Endothelial cell of umbilical vein (primary cell): ENCODE measurements around the gene ZFHX2. TPM values are rescaled to one million over a fixed set of nuclear protein-coding genes. Genes with fewer than 3 reads are reported as not detected.

Experiments used
- BruUV-seq: library from RNA; stranded (reverse); fragments of 400-500 nt; replicated peaks from 2 replicates; lab custom pipeline; 2021; lab: Mats Ljungman, UMichigan
- CTCF ChIA-PET: fragments of 300-600, 350-600 bp; sonication (Branson Sonifier 250); formaldehyde crosslinking; loops from one replicate; lab custom pipeline; 2021; ENCODE audit warnings: antibody characterized with exemption, inconsistent platforms; lab: Charles Lee
- POLR2A ChIA-PET: fragments of 300-600, 350-600 bp; sonication (Branson Sonifier 250); formaldehyde crosslinking; loops from one replicate; lab custom pipeline; 2021; ENCODE audit warnings: antibody characterized with exemption, inconsistent platforms; lab: Charles Lee
- DNase-seq: peaks from one replicate; pipeline ENCODE4 v3.0.0-alpha.2; 2011; ENCODE audit warnings: low read depth, low spot score
- FAIRE-seq: peaks from 2 replicates; lab custom pipeline; 2011; peaks lifted over from hg19 to GRCh38; lab: Jason Lieb, UNC
- H2AFZ ChIP-seq: 2 replicates; pipeline ENCODE4 v1.6.0; 2012; ENCODE audit warnings: low read depth, low read length, control low read depth, inconsistent platforms
- H3K27ac ChIP-seq: 2 replicates; pipeline ENCODE4 v1.5.1; 2011; ENCODE audit warnings: low read depth, mild to moderate bottlenecking, control low read depth, low read length, moderate library complexity; ENCODE audit not compliant: insufficient read depth
- H3K27me3 ChIP-seq, 2 experiments: 2 replicates each; pipeline versions ENCODE4 v1.6.0 to v1.6.1; 2011; ENCODE audit warnings: low read length in 2 of 2, mixed read lengths in 1 of 2; ENCODE audit not compliant: control insufficient read depth in 2 of 2, insufficient read depth in 2 of 2
- H3K36me3 ChIP-seq, 2 experiments: 2 replicates in 1 of 2; 3 replicates in 1 of 2; pipeline ENCODE4 v1.5.1; 2011; ENCODE audit warnings: low read length in 2 of 2, mild to moderate bottlenecking in 1 of 2, moderate library complexity in 1 of 2; ENCODE audit not compliant: control insufficient read depth in 2 of 2, insufficient read depth in 2 of 2; ENCODE audit errors: extremely low read depth in 1 of 2
- H3K4me1 ChIP-seq: 3 replicates; pipeline ENCODE4 v1.5.1; 2011; ENCODE audit warnings: mild to moderate bottlenecking, low read length; ENCODE audit not compliant: control insufficient read depth, insufficient read depth; ENCODE audit errors: extremely low read depth
- H3K4me2 ChIP-seq: 2 replicates; pipeline ENCODE4 v1.6.1; 2011; ENCODE audit warnings: low read length, control low read depth, mixed read lengths; ENCODE audit not compliant: insufficient read depth
- H3K4me3 ChIP-seq, 3 experiments: fragments of 200-600 bp in 1 of 3; sonication (generic), shearing (Covaris generic) in 1 of 3; replicated peaks in 1 of 3; 2 replicates each; pipeline ENCODE4 v1.5.1; 2011 to 2016; ENCODE audit warnings: control low read depth in 3 of 3, low read length in 3 of 3, mild to moderate bottlenecking in 2 of 3, inconsistent platforms in 1 of 3, low read depth in 1 of 3, moderate library complexity in 1 of 3; ENCODE audit not compliant: insufficient read depth in 1 of 3
- H3K79me2 ChIP-seq: 2 replicates; pipeline ENCODE4 v1.6.0; 2012; ENCODE audit warnings: low read length, inconsistent platforms; ENCODE audit not compliant: control insufficient read depth, insufficient read depth
- H3K9ac ChIP-seq: replicated peaks from 2 replicates; pipeline ENCODE3; 2011; ENCODE audit warnings: low read length, control low read depth; ENCODE audit not compliant: insufficient read depth; ENCODE audit errors: extremely low read depth
- H3K9me1 ChIP-seq: replicated peaks from 3 replicates; pipeline ENCODE4 v1.6.0; 2011; ENCODE audit warnings: mild to moderate bottlenecking, low read length; ENCODE audit not compliant: control insufficient read depth, insufficient read depth; ENCODE audit errors: extremely low read depth
- H3K9me3 ChIP-seq: replicated peaks from 2 replicates; pipeline ENCODE4 v1.5.1; 2012; ENCODE audit warnings: low read length, inconsistent platforms; ENCODE audit not compliant: control insufficient read depth, insufficient read depth
- H4K20me1 ChIP-seq: replicated peaks from 2 replicates; pipeline ENCODE3; 2011; ENCODE audit warnings: mild to moderate bottlenecking, low read length; ENCODE audit not compliant: control insufficient read depth, insufficient read depth; ENCODE audit errors: extremely low read depth
- EZH2 ChIP-seq: IDR thresholded peaks from 2 replicates; pipeline ENCODE4 v1.6.1; 2012; ENCODE audit warnings: borderline replicate concordance, low read depth, mild to moderate bottlenecking, moderate library complexity, low read length, inconsistent platforms; ENCODE audit not compliant: severe bottlenecking
- FOS ChIP-seq: IDR thresholded peaks from 2 replicates; pipeline ENCODE4 v1.6.1; 2011; ENCODE audit warnings: mild to moderate bottlenecking, low read length, moderate library complexity, borderline replicate concordance; ENCODE audit not compliant: insufficient read depth
- POLR2A ChIP-seq: IDR thresholded peaks from 2 replicates; pipeline ENCODE4 v1.6.1; 2012; ENCODE audit warnings: low read depth, mild to moderate bottlenecking, control low read depth, low read length
- dilution Hi-C: fragments of 300-500 bp; cut with MboI; formaldehyde crosslinking; loops from one replicate; pipeline ENCODE4 v1.15.0; 2019; ENCODE audit warnings: low sequenced_read_pairs; ENCODE audit not compliant: extremely low pct_ligation_motif_present
- intact Hi-C: fragments of 100-400 bp; cut with micrococcal nuclease; formaldehyde crosslinking; loops from one replicate; pipeline ENCODE4 v1.10.0; 2022
- polyA plus RNA-seq, 4 experiments: library from polyadenylated mRNA; depleted of rRNA in 3 of 4; stranded (reverse) in 3 of 4; unstranded in 1 of 4; fragments of >200 nt; gene quantifications; 2 replicates each; pipeline versions ENCODE4 v1.2.1 to v1.2.3, GENCODE V29; 2011 to 2012; ENCODE audit warnings: missing spikeins in 1 of 4
- total RNA-seq: library from RNA; stranded (reverse); gene quantifications from 2 replicates; pipeline ENCODE4 v1.2.3, GENCODE V29; 2021
- TF ChIP-seq, protein P1 (sequence below), 2 donors: IDR thresholded peaks; 1 replicate in 1 of 2; 2 replicates in 1 of 2; pipeline ENCODE4 v1.5.1; 2011; ENCODE audit warnings: low read length in 2 of 2, mild to moderate bottlenecking in 2 of 2, moderate library complexity in 2 of 2, control low read depth in 1 of 2, inconsistent platforms in 1 of 2, low read depth in 1 of 2; ENCODE audit not compliant: insufficient read depth in 1 of 2; ENCODE audit errors: extremely low read depth in 1 of 2

Gene ZFHX2
- total and polyA plus RNA-seq, 2 donors (not counting 3 experiments of a cell fraction or from before 2014, with no cell fraction given), result 0.25 to 2.3 TPM

DNA sequence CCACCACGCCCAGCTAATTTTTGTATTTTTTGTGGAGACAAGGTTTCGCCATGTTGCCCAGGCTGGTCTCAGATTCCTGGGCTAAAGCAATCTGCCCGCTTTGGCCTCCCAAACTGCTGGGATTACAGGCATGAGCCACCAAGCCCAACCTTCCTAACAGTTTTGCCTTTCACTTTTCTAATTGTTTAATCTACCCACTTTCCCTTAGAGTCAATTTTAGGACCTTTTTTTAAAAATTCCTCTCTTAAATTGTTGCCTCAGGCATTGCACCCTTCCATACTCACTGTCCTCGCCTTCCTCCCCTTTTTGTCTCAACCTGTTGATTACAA lies 11.5 kb downstream of the ZFHX2 start:
- Histone ChIP-seq H3K4me3 (no peak overlapping the region), H3K36me3 (no peaks in the 10 kb centered on the region), H3K79me2 (no peaks in the 10 kb centered on the region), H3K9me3 (no peaks in the 10 kb centered on the region), H4K20me1 (no peaks in the 10 kb centered on the region), H3K27ac (no peak overlapping the region), H3K9ac (no peak overlapping the region), H3K4me1 (no peaks in the 10 kb centered on the region), H3K27me3 (no peaks in the 10 kb centered on the region), H3K4me2 (no peak overlapping the region), H3K9me1 (no peaks in the 10 kb centered on the region), H2AFZ (no peak overlapping the region)
- CTCF ChIA-PET, result interaction anchor here (1.0 to 3.5 kb wide), 7 partner anchors 11 to 275 kb away, joined by 3 to 17 read pairs (median 3); no protein-coding TSS in a partner anchor
- no peak for DNase-seq
- TF ChIP-seq, protein P1, sequence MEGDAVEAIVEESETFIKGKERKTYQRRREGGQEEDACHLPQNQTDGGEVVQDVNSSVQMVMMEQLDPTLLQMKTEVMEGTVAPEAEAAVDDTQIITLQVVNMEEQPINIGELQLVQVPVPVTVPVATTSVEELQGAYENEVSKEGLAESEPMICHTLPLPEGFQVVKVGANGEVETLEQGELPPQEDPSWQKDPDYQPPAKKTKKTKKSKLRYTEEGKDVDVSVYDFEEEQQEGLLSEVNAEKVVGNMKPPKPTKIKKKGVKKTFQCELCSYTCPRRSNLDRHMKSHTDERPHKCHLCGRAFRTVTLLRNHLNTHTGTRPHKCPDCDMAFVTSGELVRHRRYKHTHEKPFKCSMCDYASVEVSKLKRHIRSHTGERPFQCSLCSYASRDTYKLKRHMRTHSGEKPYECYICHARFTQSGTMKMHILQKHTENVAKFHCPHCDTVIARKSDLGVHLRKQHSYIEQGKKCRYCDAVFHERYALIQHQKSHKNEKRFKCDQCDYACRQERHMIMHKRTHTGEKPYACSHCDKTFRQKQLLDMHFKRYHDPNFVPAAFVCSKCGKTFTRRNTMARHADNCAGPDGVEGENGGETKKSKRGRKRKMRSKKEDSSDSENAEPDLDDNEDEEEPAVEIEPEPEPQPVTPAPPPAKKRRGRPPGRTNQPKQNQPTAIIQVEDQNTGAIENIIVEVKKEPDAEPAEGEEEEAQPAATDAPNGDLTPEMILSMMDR (IDR thresholded peaks at IDR 0.05; ENCODE audit: extremely low read depth in 1 of 2, insufficient read depth in 1 of 2, low read depth in 1 of 2, low read length in 2 of 2), result no peak
- TF ChIP-seq FOS (no peak), POLR2A (no peak), EZH2 (no peak)
- FAIRE-seq, result no peak
- BruUV-seq, result no TSS peak
- dilution Hi-C loops, result no loop called here
- intact Hi-C loops, result no loop called here
- POLR2A ChIA-PET, result no interaction called here
